ENCODE results near the gene PNMA8C.
"Not testable (repeated sequence)": the region's sequence is repeated elsewhere in the genome, so short reads cannot be mapped to it uniquely, and the experiment has no call there.

PNMA8C gene

GRCh38 chr19:46446021-46446420, 17.3 kb upstream of the PNMA8C start:
- DNase-seq = no peak

GRCh38 chr19:46442808-46443450, 14.2 kb upstream of the PNMA8C start:
- DNase-seq = no peak

GRCh38 chr19:46441866-46442265, 13.1 kb upstream of the PNMA8C start:
- DNase-seq = no peak

- DNase-seq = not testable (repeated sequence)
Observed at GRCh38 chr19:46435689-46436088, 7.0 kb upstream of the PNMA8C start.

GRCh38 chr19:46435009-46435408, 6.3 kb upstream of the PNMA8C start:
- no peak for DNase-seq

- not testable (repeated sequence) for DNase-seq
Observed at GRCh38 chr19:46433470-46433869, 4.7 kb upstream of the PNMA8C start.

- DNase-seq = no peak
Observed at GRCh38 chr19:46431824-46432223, 3.1 kb upstream of the PNMA8C start.

GRCh38 chr19:46429999-46430398, 1.3 kb upstream of the PNMA8C start:
- no peak for DNase-seq

GRCh38 chr19:46427518-46428045, 1.2 kb downstream of the PNMA8C start:
- DNase-seq = no peak

- DNase-seq = peak; percentile 90
Observed at GRCh38 chr19:46426506-46427162, 2.1 kb downstream of the PNMA8C start.

- DNase-seq = no peak
Observed at GRCh38 chr19:46426035-46426505, 2.7 kb downstream of the PNMA8C start.

- DNase-seq = no peak
Observed at GRCh38 chr19:46423188-46423587, 5.5 kb downstream of the PNMA8C start.

GRCh38 chr19:46422344-46422743, 6.4 kb downstream of the PNMA8C start:
- DNase-seq = no peak

GRCh38 chr19:46420056-46420455, 8.7 kb downstream of the PNMA8C start:
- DNase-seq = no peak

GRCh38 chr19:46415804-46416709, 12.7 kb downstream of the PNMA8C start:
- peak; percentile 90 for DNase-seq

GRCh38 chr19:46414899-46415298, 13.8 kb downstream of the PNMA8C start:
- DNase-seq = not testable (repeated sequence)

- DNase-seq = peak; percentile 92
Observed at GRCh38 chr19:46413262-46414031, 15.3 kb downstream of the PNMA8C start, which contains the start of gene CCDC8. TSS of gene CCDC8 (minus strand) at chr19:46413564. CDS start at chr19:46412810, 754 bp downstream.

- peak; percentile 55 for DNase-seq
Observed at GRCh38 chr19:46412650-46413261, 16.0 kb downstream of the PNMA8C start.

GRCh38 chr19:46411925-46412649, 16.6 kb downstream of the PNMA8C start:
- peak; percentile 73 for DNase-seq

GRCh38 chr19:46411088-46411924, 17.4 kb downstream of the PNMA8C start:
- no peak for DNase-seq
